ENCODE data around the gene TOR1AIP2.

GRCh38 chr1:179911812-179912211 lies 34.2 kb upstream of the TOR1AIP2 start:
- TF ChIP-seq CTCF (IDR thresholded peaks at IDR 0.05 in 2 of 3, conservative IDR thresholded peaks at IDR 0.05 in 1 of 3; ENCODE audit: control insufficient read depth in 2 of 3, extremely low read depth in 1 of 3, insufficient read depth in 1 of 3, low read depth in 3 of 3, low read length in 3 of 3) (no peak), TAF1 (IDR thresholded peaks at IDR 0.05; ENCODE audit: borderline replicate concordance, low read depth, low read length) (no peak), SMAD5 (IDR thresholded peaks at IDR 0.05; ENCODE audit: low read depth) (no peak), SIN3A (IDR thresholded peaks at IDR 0.05; ENCODE audit: low read depth, low read length) (no peak), RAD21 (IDR thresholded peaks at IDR 0.05; ENCODE audit: insufficient read depth, low read depth, low read length) (no peak)
